Stimulated activated CD4-positive, alpha-beta T cell treated with anti-CD3 and anti-CD28 coated beads, Interleukin-1b, Interleukin-23, amount 100 ng/mL, for 4 hours (primary cell): ENCODE data around the gene SYT13.

Experiments used
- DNase-seq, 2 donors: peaks; one replicate each; pipeline ENCODE4 v3.0.0-alpha.2; 2020; ENCODE audit warnings: low read depth in 2 of 2

SYT13 gene

DNA sequence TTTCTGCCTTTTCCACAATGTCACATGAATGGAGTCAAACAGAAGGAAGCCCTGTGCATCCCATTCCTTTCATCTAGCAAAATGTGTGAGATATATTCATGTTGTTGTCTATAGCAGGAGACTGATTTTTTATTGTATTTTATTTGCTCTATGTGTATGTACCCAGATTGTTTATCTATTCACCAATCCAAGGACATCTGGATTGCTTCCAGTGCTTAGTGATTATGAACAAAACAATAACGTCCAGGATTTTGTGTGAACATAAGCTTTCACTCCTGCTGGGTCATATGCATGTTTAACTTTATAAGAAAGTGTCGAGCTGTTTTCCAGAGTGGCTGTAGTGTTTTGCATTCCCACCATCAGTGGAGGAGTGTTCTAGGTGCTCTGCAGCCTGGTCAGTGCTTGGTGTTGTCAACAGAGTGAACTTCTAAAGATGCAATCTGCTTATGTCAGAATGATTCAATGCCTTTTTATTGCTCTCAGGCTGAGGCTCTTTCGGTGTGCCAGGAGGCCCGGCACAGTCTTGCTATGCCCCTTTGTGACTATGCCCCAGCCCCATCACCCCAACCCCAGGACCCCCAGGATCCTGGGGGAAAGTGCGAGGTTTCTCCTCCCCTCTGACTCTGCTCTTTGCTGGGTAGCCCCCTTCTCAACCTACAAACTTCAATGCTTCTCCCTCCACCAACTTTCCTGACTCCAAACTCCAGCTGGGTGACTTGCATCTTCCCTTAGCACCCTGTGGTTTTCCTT, 19.9 kb upstream of the SYT13 start:
- DNase-seq = no peak

DNA sequence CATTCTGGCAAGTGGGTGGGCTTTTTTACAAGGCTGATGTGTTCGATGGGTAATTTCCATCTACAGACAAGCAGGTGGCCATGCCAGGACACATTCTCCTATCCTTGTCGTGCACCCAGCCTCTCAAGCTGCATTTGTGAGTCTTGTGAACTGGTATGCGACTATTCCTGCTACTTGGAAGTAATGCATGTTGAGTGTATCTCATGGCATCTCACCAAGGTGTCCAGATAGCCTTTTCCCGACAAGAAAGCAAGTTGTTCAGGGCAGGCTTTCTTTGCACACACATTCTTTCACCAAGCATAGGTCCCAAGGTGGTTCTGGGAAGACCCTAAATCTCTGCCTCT, 18.8 kb upstream of the SYT13 start:
- DNase-seq = no peak

DNA sequence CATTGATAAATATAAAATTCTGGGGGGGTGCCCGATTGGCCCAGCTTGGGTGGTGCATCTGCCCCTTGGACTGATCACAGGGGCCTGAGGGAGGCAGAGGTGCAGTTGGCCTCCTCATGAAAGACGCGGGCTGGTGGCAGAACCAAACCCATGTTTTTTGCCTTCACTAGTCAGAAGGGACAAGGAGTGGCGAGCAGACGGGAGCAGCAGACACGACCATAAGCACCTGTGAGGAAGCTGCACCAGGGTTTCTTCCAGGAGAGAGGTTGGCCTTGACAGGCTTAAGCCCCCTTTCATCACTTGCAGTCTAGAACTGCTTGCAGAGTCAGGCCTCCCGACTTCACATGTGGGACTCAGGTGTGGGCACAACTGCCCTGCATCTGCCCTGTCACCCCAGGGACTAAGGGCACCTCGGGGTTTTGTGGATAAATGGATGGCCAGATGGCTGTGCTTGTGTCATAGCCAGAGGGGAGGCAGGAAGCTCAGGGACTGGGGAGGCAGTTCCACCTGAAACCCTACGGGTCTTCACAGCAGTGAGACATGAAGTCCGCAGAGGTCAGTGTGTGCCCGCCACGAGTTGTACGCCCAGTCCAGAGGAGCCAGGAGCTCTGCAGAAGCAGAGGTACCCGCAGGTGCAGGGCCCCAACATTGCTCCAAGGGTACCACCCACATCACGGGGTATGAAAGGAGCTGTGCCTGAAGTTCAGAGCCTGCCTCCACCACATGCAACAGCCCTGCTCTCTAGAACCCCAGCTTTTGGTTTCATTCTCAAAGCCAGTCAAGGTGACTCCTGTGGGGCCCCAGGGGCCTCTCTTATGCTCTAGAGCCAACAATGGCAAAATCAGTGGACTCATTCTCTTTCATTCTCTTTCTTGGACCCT, 18.2 kb upstream of the SYT13 start:
- no peak for DNase-seq

- DNase-seq = no peak
Measured at GRCh38 chr11:45303316-45303715, 17.2 kb upstream of the SYT13 start.

DNA sequence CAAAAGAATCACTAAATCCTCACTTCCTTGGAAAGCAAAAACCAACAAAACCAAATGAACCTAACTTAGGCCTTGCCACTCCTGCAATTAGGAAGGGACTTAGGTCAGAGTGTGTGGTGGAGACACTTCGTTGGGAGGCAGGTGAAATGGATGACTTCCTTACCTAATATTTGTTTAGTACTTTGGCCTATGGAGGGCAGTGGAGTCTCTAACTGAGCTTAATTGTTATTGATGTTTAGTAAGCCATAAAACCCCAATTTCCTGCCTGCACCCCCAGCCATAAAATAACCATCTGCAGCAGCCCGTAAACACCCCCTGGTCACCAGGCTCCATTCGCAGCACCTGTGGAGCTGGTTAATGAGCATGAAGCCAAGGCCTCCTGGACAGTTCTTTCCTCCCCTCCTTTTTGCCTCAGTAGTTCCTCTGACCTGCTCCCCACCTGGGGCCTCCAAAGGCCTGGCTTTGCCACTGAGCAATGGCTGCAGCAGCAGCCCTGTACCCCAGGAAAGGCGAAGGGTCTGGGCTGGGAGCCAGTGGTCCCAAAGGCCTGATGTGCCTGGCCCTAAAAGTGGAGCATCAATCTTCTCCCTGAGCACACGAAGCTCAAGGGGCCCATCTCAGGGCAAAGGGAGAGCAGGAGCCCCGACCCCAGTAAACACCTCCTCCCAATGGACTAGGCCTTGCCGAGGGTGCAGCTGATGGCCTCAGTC, 15.6 kb upstream of the SYT13 start:
- DNase-seq = no peak

DNA sequence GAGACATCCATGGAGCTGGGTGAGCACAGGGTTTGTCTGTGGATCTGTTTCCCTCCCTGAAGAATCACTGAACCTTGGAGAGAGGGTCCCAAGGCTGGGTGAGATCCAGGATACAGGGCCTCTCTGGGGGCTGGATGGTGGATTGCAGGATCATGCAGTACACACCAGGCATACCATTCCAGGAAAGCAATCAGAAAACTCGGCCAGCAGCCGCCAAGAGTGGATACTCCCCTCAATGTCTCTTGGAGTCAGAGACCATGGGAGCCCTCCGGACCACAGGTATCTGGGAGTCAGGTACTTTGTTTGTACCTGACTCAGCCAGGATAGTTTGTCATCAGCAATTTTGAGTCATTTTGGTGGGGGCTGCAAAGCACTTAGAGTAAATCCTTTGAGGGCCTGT, 14.6 kb upstream of the SYT13 start:
- no peak for DNase-seq

- no peak for DNase-seq
Measured at GRCh38 chr11:45298718-45299117, 12.6 kb upstream of the SYT13 start.

GRCh38 chr11:45296075-45296474, 9.9 kb upstream of the SYT13 start:
- DNase-seq = no peak

DNA sequence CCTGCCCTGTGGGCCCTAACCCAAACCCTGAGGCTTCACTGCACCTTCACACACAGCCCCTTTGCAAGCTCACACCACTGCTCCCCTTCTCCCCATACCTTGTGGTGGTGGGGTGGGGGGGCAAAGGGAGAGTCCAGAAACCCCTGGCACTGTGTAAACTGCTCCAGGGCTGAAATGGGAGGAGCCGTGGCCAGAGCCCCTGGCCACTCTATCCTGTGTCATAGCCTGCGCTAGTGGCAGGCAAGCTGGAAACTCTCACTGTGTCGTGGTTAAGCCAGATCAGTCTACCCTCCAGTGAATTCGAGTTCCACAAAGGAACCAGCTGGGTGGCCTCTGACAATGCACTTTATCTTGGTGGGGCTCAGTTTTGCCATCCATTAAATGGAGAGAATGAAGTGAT, 8.4 kb upstream of the SYT13 start:
- DNase-seq = no peak

- DNase-seq = peak; percentile 30 to 45
Measured at GRCh38 chr11:45293566-45294192, 7.5 kb upstream of the SYT13 start.

GRCh38 chr11:45290586-45290985, 4.4 kb upstream of the SYT13 start:
- no peak for DNase-seq

DNA sequence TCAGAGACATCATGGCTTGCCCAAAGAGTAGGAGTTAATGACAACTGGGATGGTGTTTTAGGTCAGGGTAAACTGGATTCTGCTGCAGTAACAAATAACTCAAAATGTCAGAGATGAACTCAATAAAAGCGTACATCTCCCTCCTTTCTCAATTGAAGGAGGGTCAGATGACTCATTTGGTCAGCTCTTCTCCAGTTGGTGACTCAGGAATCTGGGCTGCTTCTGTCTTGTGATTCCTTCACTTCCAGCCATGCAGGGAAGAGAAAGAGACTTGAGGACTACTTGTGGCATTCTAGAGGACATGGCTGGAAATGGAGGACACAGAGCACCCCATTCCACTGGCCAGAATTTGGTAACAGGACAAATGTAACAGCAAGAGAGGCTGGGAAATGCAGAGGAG, 3.2 kb upstream of the SYT13 start:
- DNase-seq = no peak

- no peak for DNase-seq
Measured at GRCh38 chr11:45288339-45288738, 2.2 kb upstream of the SYT13 start.

DNA sequence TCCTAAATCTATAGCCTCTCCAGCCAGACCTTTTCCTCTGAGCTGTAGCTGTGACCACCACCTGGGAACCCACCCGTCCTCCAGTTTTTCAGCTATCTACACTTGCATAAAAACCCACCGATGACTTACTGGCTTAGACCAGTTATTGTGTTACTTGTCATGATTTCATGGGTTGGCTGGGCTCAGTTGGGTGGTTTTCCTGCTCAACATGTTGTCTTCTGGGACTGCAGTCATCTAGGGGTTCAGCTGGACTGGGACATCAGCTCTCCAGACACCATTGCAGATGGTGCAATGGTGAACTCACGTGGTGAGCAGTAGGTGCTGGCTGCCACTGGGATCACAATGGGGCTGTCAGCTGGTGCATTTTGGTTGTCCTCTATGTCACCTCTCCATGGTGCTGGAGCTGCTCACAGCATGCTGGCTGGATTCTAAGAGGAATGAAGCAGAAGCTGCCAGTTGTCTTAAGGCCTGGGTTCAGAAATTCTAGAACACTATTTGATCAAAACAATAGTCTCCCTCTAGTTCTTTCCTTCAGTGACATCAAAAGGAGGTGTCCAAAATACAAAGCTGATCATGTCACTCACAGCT, 1.3 kb upstream of the SYT13 start:
- DNase-seq = no peak

GRCh38 chr11:45285250-45285828, 802 bp downstream of the SYT13 start:
- no peak for DNase-seq

GRCh38 chr11:45282081-45282480, 4.1 kb downstream of the SYT13 start:
- DNase-seq = no peak

- no peak for DNase-seq
Measured at GRCh38 chr11:45280449-45280848, 5.7 kb downstream of the SYT13 start.

- DNase-seq = no peak
Measured at GRCh38 chr11:45279645-45280044, 6.5 kb downstream of the SYT13 start.

DNA sequence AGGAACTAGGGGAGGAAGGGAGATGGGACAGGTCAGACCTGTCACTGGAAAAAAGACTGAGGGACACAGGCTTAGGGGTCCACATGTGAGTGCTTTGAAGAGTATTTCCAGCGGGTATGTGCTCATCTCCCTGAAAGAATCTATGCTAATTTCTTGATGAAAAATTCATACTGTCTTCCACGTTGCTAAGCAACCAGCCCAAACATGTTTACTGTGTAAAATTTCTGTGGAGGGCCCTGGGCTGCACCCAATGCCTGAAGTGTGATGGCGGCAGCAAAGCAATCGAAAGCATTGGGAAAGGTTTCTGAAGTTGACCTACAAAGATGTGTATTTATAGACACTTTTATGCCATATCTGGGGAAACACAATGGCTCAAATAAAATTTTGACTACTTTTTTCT, 7.4 kb downstream of the SYT13 start:
- no peak for DNase-seq

DNA sequence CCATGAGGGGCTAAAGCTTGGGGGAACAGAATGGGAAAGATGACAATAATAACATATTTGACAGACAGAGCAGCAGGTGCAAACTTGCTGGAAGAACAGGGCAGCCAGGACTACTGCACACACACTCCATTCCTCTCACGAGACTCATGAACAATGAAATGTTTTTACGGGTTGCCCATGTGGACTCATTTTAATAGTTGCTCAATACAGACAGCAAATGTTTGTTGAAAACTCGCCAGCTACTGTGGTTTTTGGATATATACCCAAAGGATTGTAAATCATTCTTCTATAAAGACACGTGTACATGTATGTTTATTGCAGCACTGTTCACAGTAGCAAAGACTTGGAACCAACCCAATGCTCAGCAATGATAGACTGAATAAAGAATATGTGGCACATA, 10.3 kb downstream of the SYT13 start:
- DNase-seq = no peak

GRCh38 chr11:45274206-45274605, 11.9 kb downstream of the SYT13 start:
- DNase-seq = no peak
